VCaP (cell line): Measurements from ENCODE around the gene ATXN7L3.

Experiments used
- H3K27ac ChIP-seq: fragments of 450-650 bp; 2 replicates; pipeline ENCODE4 v1.5.1; 2017
- CTCF ChIP-seq: fragments of 450-650 bp; conservative IDR thresholded peaks from 2 replicates; pipeline ENCODE4 v1.5.1; 2017; ENCODE audit warnings: mild to moderate bottlenecking, moderate library complexity

The ATXN7L3 gene

DNA sequence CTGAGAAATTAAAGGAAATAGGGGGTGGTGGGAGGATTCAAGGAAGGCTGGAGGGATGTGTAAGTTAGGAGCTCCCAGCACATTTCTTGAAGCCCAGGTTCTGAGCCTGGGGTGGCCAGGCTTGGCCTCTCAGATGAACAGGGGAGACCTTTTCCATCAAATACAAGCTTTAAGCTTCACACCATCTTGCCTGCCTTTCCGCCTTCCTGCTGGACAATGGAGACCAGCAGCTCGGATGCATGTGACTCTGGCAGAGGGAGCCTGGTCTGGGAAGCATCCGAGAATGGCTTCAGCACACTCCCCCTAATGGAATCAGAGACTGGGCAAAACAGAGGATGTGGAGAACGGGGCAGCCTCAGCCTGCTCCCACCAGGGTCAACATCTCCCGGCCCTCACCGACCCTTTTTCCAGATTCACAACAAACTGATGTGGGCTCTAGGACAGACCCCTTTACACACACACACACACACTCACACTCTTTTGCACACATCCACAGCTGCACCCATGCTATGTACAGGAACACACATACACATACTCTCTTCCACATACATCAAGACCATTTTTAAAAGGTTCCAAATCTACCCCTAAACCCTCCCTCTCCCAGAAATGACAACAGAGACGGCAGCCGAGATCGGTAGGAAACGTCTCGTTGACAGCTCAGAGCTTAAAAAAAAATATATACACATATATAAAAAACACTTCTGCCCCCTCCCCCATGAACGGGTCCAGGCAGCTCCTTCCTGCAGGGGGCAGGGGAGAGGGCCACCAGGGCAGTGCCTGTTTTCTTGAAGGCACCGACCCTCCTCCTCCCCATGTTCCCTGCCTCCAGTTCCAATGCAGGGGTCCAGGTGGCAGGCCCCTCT, 6.5 kb upstream of the ATXN7L3 start:
- H3K27ac ChIP-seq: no peak overlapping the region; the same call in 1 of the 2 replicates
- TF ChIP-seq CTCF: no peak; the same call in 1 of the 2 replicates

- no peak overlapping the region for H3K27ac ChIP-seq
Measured at GRCh38 chr17:44204441-44204882, 4.8 kb upstream of the ATXN7L3 start.

DNA sequence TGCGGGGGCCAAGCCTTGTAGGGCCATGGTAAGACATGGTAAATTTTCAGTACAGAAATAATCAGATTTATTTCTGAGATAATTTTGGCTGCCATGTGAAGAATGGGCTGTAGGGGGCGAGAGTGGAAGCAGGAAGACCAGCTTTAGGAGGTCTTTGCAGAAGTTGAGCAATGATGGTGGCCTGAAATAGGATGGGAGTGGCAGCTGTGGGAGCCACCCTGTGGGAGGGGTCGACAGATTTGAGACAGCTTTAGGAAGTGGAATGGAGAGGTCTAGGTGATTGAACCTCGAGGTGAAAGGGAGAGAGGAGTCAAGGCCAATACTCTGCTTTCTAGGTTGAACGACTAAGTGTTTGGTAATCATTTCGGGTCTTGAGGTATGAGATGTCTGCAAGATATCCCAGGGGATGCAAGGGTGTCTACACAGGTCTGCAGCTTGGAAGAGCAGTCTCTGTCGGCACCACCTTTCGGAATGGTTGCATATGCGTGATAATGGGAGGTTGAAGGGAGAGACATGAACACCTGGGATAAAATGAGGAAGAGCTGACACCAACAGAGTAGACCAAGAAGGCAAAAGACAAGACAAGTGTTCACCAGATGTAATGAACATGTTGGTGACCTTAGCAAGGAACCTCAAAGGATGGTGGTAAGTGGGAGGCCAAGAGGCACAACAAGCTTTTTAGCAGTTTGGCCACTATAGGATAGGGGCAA, 4.2 kb upstream of the ATXN7L3 start:
- TF ChIP-seq CTCF: peak; percentile 75
- H3K27ac ChIP-seq: no peak overlapping the region

More at GRCh38 chr17:44204441-44204882, 4.8 kb upstream of the ATXN7L3 start:
- no peak for TF ChIP-seq CTCF

DNA sequence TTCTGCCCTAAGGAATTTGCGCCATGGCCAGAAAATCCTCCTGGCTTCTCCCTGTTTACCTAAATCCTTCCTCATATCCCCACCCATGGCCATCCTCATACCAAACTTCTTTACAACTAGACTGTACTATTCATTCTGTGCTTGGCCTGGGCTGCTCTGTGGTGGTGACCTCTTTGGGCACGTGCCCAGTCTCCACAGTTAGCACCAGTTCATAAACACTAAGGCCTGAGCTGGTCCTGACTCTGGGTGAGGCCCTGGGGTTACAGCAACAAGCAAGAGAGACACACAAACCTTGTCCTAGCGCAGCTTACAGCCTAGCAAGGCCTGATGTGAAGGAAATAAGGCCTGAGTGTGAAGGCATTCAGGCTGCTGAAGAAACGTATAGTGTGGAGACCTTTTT, 3.1 kb upstream of the ATXN7L3 start:
- no peak overlapping the region for H3K27ac ChIP-seq
- no peak for TF ChIP-seq CTCF

GRCh38 chr17:44200478-44201155, 933 bp upstream of the ATXN7L3 start:
- no peak for TF ChIP-seq CTCF
- peak overlapping the region; percentile 97 for H3K27ac ChIP-seq

DNA sequence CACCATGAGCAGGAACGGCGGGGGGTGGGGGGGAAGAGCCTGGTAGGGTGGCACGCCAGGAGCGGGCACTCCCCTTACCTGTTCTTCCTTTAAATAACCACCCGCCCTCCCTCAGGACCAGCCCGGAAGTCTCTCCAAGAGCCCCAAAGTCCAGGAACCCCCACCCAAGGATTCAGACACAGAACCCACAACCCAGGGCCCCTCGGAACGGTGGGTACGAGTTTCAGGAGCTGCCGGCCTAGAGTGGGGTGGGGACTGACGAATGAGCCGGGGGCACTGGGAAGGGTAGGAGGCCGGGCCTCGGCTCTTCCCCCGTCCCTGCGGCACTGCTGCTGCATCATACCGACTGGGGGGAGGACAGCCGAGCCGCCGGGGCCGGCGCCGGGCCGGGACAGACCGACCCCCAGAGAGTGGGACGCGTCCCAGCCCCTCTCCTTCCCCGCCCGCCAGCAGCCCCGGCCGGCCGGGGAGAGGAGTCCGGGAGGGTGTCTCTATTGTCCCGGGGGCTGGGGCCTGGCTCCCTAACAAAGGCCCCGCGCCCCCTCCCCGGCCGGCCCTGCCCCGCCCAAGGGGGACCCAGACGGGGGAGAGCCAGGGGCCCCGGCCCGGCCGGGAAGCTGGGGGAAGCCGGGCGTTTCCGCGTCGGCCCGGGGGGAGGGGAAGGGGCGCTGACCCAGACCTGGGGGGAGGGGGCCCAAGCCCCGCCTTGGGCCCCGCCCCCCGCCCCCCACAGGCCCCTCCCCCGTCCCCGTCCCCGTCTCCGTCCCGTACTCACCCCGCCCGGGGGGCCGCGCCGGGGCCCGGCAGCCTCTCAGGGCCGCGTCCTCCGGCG, 747 bp downstream of the ATXN7L3 start:
- peak overlapping the region; percentile 97 for H3K27ac ChIP-seq
- no peak for TF ChIP-seq CTCF
